ENCODE measurements around the gene PLPPR1. TPM values are rescaled to one million over a fixed set of nuclear protein-coding genes. Genes with fewer than 3 reads are reported as not detected.
"Not testable (repeated sequence)": the region's sequence is repeated elsewhere in the genome, so short reads cannot be mapped to it uniquely, and the experiment has no call there.

The PLPPR1 gene
- total RNA-seq, 1 donor from 2014 or later, result 0.32 TPM

DNA sequence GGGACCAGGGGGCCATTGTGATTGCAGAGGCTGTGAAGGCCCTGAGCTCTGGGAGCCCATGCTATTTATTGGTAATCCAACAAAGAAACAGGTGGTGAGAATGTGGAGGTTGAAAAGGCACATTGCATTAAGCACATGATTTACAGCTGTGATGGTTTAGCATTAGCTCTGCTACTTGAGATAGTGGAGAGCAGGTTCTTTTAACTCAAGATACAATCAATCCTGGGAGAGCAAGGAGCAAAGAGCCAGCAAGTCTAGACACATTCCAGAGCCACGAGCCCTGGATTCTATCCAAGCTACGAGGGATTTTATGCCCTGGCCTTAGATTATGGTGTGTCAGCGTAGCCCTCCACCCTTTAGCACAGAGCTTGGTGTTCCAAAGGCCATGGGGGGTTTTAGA is 98.8 kb downstream of the PLPPR1 start:
- not testable (repeated sequence) for ATAC-seq

DNA sequence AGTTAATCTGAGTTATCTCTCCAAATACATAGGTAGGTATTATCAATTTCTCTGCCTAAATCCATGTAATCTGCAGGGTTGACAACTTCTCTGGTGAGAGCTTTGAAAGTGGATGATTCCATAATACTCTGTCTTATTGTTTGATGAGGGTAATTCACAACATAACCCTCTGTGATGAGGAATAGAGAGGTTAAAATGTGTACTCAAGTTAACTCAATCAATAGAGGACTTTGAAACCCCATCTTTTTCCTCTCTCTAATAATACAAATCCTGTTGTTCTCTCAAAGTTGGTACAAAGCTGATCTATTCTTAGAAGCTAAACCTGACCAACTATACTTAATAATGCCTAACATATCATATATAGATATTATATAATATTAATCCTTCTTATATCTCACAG is 100.1 kb downstream of the PLPPR1 start:
- no peak for ATAC-seq

DNA sequence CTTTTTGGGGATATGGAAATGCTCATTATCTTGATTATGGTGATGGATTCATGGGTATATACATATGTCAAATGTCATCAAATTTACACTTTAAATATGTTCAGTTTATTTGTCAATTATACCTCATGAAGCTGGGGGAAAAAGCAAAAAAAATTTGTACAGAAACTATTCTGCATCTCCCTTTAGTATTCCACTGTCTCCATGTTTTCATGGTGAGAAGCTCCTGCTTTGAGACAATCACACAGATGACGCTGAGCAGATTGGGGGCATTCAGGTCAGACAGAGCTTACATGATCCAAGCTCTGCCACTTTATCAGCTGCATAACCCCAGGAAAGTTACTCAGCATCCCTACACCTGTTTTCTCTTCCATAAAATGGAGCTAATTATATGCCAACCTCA is 101.5 kb downstream of the PLPPR1 start:
- ATAC-seq, result no peak

DNA sequence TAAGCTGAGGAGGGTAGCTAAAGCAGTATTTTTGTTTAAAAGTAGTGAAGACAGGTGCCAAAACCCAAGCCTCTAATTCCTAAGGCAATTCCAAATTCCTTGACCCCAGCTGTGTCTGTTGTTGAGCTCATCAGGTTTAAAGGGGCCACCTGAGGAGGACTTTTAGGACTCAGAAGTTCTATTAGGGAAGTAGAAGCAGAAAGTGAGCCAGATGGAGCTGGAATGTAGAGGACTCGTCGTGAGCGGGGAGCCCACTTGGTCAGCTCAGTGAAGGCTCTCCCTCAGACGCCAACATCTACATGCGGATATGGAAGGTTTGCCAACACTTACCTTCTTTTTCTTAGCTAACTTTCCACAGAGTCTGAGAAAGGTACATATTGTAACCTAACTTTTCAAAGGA is 102.8 kb downstream of the PLPPR1 start:
- no peak for ATAC-seq

DNA sequence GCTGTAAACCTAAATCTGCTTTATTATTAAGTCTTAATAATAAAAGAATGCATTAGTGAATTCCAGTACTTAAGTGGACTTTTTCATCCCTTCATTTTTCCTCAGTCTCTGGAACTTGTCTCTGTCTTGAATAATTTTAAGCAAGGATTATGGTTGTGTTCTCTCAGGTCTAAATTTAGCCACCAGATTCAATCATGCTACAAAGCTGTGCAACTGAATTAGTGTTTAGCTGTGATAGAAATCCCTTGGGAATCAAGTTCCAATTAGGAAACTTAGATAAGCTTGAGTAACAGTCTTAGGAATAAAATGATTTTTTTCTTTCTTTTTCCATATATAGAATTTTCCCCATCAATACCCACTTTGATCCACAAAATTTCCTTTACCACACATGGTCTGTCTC is 104.3 kb downstream of the PLPPR1 start:
- no peak for ATAC-seq

DNA sequence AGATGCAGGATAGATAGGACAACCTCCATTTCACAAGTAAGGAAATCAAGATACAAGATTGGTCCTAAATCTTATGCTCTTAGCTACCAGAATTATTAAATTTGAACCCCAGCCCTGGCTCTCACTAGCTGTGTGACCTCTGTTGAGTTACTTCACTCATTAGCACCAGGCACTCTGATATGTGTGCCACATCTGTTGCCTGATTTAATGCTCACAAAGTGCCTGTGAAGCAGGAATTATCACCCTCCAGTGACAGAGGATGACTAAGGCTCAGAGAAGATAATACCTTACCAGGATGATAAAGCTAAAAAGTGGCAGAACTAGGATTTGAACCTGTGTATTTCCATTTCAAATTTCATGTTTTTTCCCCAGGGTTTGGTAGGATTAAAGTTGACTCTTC is 110.0 kb downstream of the PLPPR1 start:
- ATAC-seq, result no peak

DNA sequence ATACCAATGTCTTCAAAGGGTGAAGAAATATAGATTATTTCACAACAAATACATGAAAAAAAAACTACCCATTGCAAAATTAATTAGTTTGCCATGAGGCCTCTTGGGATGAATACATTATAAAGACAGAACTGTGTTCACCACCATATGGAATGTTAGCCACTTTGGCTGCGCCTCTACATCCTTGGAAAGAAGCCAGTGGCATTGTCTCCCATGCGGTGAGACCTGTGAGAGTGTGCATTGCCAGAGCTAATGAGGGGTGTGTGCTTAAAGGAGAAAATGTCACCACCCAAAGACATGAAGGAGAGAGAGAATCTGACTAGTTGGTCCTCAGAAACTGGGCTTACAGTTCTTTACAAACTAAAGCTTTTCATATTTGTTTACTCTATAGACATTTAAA is 110.6 kb downstream of the PLPPR1 start:
- ATAC-seq, result no peak

DNA sequence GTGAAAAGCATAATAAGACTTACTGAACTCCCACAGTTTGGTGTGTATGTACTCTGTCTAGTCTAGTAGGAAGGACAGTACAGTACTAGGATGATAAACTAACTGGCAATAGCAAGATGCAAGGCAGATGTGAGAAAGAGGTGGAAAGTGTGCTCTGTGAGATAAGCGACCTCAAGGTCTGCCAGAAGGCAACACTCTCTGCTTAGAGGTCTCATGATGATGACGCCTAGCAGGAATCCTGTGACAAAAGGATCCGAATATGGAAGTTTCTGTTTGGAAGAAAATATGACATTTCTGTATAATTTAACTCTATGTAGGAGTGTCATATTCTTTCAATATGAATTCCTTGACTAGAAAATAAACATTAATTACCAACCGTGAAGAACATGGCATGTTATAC is 112.2 kb downstream of the PLPPR1 start:
- no peak for ATAC-seq

DNA sequence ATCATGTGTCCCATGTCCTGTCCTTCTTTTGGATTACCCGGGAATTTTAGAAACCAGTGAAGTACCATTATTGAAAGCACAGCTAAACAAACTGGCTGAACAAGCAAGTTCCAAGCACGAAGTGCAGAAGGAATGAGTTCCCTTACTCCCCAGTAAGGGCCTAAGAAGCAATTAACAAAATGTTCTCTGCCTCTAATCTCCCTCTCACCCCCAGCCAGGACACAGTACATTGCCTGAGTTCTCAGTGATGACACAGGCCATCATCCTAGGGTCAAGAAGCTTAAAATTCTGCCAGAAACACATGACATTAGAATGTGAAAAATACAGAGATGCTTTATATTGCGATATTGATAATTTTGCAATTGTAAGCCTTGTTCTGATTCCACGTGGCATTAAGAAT is 118.0 kb downstream of the PLPPR1 start:
- ATAC-seq, result no peak

DNA sequence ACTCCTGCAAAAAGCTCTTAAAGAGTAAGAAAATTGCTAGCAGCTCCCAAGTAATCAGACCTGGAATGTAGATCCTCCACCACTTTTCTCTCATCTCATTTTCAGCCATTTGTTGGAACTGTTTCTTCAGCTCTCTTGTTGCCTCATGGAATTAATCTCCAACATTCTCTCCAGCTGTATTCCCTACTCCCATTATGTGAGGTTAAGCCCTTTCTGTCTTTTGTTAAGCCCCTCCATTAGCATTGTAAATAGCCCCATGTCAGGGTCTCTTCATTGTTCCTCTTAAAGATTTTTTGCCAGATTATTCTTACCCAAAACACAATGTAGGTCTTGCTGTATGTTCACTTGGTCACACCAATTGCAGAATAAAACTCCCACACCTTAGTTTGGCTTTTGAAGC is 119.8 kb downstream of the PLPPR1 start:
- no peak for ATAC-seq

DNA sequence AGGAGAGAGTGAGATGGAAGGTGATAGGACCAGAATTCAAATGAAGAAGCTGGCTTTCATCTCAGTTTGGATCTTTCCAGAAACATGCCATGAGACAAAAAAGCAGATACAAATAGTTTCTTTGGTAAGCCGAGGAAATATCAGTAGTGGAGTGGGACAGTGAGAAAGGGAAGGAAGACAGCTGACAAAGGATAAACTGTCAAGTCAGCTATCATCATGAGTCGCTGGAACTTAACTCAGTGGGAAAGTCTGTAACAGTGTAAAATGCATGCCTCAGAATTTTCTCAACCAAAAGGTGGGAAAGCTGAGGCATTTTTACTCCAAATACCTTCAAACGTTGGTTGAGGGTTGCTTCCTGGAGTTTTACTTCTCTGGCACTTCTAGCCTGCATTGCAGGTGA is 129.8 kb downstream of the PLPPR1 start:
- no peak for ATAC-seq

DNA sequence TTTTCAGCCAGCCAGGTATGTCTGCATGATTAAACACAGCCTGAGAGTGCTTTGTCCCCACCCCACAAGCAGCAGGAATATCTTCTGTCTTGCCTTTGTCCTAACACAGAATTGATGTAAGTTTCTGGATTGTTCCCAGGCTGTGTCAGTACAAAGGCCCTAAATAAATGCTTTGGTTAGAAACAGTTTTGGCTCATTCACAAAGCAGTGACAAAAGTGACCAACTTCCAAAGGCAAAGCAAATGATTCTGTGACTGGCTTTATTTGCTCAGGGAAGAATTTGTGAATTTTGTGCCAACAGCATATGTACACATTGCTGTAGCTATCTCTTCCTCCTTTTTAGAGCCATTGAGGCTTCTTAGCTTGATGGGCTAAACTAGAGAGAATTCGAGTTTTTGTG is 133.7 kb downstream of the PLPPR1 start:
- ATAC-seq, result no peak

DNA sequence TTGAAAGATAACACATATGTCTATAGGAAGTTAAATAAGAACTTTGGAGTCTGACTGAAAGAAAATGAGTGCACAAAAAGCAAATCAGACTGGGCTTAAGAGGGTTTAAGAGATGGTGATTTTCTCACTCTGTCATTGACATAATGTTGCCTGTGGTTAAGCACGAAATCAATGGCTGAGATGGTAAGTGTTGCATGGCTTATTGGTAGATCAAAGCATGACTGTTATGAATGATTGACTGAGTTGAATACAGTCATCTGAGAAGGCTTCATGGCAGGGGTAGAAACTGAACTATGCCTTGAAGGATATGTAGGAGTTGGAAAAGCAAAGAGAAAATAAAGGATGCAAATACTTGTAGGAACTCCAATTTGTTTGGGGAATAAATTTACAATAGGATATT is 136.6 kb downstream of the PLPPR1 start:
- no peak for ATAC-seq

DNA sequence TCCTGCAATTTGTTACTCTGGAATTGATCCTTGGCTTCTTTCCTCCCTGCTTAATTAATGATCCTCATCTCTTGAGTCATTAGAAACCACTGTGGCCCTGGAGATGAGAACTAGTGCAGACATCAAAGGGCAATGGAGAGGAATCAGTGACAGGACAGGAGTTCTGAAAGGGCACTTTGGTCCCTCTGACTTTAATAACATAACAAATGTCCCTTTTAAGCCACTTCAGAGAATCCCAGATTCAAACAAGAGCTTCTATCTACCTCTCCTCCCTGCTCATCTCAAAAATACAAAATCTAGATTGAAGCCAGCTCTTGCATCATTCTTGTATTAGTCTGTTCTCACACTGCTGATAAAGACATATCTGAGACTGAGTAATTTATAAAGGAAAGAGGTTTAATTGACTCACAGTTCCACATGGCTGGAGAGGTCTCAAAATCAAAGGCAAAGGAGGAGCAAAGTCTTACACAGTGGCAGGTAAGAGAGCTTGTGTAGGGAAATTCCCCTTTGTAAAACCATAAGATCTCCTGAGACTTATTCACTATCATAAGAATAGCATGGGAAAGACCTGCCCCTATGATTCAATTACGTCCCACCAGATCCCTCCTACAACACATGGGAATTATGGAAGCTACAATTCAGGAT is 139.1 kb downstream of the PLPPR1 start:
- ATAC-seq, result no peak

DNA sequence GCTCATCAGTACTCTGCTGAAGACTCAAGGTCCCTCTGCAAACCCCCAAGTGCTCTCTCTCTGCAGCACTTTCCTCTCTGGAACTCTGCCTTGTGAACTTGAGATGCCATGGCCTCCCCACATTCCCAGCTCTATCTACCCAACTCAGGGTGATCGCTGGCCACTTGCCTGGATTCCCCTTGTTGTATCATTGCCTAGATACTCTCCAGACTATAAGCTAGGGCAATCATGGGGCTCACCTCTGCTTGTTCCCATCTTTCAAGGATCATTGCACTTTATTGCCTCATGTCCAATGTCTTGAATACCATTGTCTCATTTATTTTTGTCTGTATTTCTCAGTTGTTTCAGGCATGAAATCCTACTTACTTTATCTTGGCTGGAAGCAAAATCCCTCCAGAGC is 144.1 kb downstream of the PLPPR1 start:
- no peak for ATAC-seq

DNA sequence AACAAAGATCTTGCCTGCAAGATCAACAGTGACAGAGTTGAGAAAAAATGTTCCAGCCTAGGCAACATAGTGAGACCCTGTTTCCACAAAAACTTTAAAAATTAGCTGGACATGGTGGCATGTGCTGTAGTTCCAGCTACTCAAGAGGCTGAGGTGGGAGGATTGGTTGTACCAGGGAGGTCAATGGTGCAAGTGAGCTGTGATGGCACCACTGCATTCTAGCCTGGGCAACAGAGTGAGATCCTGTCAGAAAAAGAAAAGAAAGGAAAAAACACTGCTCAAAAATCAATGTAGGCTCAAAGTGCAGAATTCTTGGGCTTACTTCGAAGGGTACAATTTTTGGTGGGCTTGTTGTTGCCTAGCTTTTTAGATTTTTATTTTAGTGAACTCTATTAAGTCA is 145.4 kb downstream of the PLPPR1 start:
- ATAC-seq, result no peak

DNA sequence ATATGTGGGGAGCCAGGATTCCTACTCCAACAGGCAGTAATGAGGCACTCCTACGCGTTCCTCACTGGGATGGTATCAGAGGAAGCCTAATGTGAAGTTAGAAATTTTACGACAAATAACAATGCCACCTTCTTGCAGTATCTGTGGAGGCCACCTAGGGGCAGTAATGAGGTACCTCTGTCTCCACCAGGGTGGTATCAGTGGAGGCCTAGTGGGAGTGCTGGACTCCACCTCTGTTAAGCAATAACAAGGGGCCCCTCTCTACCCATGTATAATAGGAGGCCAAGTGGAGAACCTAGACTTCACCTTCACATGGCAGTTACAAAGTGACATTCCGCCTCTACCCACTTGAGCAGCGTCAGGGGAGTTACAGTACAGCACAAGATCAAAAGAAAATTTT is 147.9 kb downstream of the PLPPR1 start:
- no peak for ATAC-seq

DNA sequence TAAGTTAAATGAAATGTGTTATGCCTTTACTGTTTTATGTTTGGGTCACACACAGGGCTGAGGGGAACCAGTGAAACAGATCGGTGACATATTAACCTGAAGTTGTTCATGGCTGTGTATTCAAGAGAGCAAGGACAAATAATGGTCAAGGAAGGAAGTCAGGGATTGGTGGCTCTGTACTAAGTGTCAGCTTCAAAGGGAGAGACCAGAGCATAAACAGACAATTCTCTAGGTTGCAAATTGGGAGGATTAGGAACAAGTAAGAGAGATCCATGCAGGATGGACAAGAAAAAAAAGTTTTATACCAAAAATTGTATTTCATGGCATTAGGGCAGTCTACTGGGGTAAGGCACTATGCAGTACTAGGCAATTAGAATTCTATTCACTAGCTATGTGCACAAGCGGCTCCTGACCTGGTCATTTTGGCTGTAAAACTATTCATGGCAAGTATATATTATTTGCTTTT is 156.3 kb downstream of the PLPPR1 start:
- ATAC-seq, result no peak

DNA sequence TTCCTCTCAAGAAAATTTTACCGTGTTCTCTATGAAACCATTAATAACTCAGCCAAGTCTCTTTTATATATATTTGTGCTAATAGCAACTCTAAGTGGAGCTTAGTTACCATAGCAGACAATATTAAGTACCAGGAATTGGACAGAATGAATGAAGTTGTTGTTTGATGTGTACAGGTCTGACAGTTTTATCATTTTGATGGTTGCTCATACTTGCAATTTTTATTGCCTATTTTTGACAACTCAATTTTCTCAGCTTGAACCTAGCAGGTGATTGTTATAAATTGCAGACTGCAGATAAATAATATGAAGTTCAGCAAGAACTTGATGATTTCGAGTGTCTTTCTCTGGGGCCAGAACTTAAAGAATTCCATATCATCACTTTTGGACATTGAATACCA is 163.2 kb downstream of the PLPPR1 start:
- no peak for ATAC-seq

DNA sequence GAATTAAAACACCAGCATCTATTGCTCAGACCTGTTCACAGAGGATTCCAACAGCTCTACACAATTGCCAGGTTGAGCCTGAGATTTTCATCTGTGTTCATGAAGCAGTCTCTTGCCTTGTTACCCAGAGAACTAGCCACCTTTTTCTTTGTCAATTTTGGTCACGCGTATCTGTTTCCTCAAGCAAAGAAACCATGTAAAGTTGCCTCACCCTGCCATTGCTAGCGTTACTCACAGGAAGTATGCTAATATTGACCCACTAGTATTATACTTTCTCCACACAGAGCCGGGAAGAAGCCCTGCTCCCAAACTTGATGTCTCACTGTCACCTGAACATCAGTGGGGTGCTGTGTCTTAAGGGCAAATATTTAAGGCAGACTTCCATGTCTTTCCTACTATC is 168.5 kb downstream of the PLPPR1 start:
- ATAC-seq, result no peak

DNA sequence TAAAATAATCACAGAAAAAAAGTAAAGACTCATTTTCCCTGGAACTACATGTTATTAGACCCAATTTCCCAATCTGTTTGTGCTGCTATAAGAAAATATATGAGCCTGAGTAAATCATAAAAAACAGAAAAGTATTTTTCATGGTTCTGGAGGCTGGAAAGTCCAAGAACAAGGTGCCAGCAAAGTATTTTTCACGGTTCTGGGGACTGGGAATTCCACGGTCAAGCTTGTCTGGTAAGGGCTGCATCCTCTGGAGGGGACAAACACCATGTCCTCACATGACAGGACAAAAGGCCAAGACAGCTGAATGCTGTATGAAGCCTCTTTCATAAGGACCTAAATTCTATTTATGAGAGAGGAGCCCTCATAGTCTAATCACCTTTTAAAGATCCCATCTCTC is 172.3 kb downstream of the PLPPR1 start:
- no peak for ATAC-seq

DNA sequence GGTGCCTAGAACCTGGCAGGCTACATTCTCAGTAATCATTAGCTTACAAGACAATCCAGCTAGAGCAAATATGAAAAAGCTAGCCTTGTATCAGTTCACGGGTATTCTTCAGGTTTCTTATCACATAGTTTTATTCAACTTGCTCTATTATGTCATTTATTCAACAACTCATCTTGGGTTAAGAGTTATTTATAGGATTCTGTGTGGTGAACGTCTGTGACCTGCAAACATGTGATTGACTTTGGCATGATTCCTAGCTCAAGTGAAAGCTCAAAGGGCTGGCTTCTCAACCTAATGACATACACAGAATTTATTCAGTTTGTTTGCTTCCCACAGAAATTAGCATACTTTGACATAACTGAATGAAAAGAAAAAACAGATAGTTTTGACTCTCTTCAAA is 173.1 kb downstream of the PLPPR1 start:
- no peak for ATAC-seq

DNA sequence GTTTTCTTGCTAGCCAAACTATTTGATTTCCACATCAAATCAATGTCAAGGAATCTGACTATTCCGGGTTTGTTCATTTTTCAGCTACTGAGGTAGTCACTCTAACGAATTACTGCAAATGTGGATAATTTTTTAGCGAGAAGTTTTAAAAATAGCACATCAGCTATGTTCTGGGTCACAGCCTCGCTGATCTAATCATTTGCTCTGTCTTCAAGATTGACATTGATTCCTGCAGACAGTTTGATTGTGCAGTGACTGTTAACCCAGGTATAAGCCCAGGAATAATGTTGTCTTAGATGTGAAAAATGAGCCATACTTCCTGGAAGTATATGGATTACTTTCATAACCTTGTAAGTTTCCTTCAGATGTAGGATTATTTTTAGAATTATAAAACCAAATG is 181.1 kb downstream of the PLPPR1 start:
- ATAC-seq, result no peak

DNA sequence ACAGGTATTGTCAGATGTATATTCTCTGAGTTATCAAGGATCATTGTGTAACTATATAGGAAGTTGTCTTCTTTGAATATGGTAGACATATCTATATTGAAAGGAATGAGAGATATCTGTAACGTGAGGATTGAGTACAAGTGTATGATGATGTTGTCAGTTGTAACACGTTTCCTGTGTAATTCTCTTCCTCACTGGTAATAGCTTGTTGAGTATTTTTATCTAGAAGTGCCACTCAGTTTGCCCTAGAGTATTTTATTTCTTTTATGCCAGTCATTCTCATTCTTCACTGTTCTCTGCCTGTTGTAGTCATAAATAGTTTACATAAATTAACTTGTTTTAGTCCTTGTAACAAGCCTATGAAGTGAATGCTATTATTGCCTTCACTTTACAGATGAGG is 184.1 kb downstream of the PLPPR1 start:
- no peak for ATAC-seq

DNA sequence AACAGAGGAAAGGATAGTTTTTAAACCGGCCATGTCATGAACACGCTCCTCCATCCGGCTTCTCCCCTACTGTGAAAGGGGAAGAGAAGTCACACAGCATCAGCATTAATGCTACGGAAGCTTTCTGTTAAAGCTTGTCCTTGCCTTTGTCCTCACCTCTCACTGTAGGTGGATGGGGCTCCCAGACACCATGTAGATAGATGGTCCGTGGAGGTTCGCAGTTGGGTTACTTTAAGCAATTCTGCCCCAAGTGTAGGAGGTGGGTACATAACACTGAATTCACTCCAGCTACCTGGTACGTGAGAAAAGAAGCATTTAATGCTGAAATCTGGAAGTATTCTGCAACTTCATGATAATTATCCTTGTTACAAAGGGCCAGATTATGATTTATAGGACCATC is 190.5 kb downstream of the PLPPR1 start:
- ATAC-seq, result no peak

Measured in esophagus mucosa (tissue), 1 donor.